GM21717 (cell line): ENCODE data around the gene TARBP2.

ENCODE experiments used
- ATAC-seq: cut with Tn5 transposase; IDR thresholded peaks from one replicate; pipeline ENCODE4 v1.9.1; 2021; ENCODE audit warnings: mild to moderate bottlenecking, moderate library complexity; ENCODE audit not compliant: unreplicated experiment

Gene TARBP2, protein sequence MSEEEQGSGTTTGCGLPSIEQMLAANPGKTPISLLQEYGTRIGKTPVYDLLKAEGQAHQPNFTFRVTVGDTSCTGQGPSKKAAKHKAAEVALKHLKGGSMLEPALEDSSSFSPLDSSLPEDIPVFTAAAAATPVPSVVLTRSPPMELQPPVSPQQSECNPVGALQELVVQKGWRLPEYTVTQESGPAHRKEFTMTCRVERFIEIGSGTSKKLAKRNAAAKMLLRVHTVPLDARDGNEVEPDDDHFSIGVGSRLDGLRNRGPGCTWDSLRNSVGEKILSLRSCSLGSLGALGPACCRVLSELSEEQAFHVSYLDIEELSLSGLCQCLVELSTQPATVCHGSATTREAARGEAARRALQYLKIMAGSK

GRCh38 chr12:53500776-53501614 lies at the start of gene TARBP2:
Gene TARBP2 (plus strand): TSS chr12:53501283. CDS start chr12:53501409, 126 bp downstream.
- ATAC-seq: peak; percentile 71

GRCh38 chr12:53451661-53452158 lies 49.4 kb upstream of the TARBP2 start, which contains the start of gene PCBP2:
Gene PCBP2 (plus strand): TSS chr12:53452102. CDS start chr12:53454801, 2,699 bp downstream.
- ATAC-seq: peak; percentile 93

DNA sequence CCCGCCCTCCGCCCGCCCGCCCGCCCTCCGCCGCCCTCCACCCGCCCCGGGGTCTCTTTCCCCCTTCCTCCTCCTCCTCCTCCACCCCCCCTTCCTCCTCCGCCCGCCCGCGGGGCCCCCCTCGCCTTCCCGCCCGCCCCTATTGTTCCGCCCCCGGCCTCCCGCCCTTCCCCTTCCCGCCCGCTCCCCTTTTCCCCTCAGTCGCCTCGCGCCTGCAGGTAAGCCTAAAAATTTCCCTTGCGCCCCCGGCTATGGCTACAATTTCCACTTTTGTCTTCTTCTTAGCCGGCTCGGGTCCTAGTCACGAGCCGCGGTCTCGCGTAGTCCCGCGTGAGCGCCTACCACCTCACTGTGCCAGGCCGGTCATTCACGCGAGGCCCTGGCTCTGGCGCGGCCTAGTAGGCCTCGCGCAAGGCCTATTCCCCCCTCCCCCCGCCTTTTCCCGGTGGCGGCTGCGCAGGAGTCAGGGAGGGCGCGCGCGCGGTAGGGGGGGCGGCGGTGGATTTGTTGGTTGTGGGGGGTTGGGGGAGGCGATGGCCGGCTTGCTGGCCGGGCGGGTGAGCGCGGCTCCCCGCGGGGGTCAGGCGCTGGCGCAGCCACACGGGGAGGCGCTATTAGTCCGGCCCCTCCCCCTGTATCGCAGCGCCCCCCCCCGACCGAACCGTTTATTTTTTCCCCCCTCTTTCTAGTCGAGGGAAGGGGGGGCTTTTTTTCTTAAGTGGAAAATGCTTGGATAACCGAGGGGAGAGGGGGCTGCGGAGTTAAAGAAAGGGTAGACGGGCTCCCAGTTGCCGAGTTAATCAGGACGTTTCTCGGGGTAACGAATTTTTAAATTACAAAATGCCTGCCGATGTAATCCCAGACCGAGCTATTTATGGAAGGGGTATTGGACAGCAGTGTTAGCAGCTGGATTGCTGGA lies 48.7 kb upstream of the TARBP2 start:
- ATAC-seq: peak; percentile 31

- no peak for ATAC-seq
Measured at GRCh38 chr12:53453953-53454640, 47.0 kb upstream of the TARBP2 start.

DNA sequence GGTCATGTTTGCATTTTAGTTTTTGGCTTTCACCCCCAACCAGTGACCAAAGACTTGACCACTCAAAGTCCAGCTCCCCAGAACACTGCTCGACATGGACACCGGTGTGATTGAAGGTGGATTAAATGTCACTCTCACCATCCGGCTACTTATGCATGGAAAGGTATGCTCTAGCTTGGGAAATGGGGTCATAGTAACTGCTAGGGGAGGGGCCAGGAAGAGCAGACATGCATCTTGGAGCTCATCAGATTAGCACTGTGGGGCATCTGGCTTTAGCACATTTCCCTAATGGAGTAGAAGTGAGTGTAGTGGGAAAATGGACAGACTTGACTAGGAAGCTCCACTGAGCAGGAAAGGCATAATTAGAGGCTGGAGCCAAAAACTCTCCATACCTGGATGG lies 46.4 kb upstream of the TARBP2 start:
- ATAC-seq: no peak

DNA sequence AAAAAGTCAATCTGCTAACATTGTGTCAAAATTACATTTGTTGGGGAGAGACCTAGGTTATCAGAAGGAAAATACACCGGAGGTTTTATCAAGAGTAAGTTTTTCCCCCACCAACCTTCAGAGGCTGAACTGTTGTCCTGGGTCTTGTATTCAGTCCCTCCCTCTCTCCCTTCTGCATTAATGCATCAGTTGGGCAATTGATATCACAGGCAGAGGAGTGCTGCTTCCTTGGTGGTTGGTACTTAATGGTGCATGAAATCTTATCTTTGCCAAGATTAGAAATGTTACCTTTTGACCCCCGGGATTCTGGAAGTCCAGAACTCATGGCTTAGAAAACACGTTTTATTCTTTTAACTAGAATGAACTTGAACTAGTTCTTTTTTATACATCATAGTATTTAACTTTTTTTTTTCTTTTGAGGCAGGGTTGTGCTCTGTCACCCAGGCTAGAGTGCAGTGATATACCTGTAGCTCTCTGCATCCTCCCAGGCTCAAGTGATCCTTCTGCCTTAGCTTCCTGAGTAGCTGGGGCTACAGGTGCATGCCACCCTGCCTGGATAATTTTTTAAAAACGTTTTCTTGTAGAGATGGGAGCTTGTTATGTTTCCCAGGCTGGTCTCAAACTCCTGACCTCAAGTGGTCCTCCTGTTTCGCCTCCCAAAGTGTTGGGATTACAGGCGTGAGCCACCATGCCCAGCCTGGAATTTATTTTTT lies 44.3 kb upstream of the TARBP2 start:
- no peak for ATAC-seq

GRCh38 chr12:53459097-53459496 lies 42.0 kb upstream of the TARBP2 start:
- no peak for ATAC-seq

GRCh38 chr12:53461059-53461458 lies 40.0 kb upstream of the TARBP2 start:
- no peak for ATAC-seq

GRCh38 chr12:53461591-53461990 lies 39.5 kb upstream of the TARBP2 start:
- ATAC-seq: no peak

DNA sequence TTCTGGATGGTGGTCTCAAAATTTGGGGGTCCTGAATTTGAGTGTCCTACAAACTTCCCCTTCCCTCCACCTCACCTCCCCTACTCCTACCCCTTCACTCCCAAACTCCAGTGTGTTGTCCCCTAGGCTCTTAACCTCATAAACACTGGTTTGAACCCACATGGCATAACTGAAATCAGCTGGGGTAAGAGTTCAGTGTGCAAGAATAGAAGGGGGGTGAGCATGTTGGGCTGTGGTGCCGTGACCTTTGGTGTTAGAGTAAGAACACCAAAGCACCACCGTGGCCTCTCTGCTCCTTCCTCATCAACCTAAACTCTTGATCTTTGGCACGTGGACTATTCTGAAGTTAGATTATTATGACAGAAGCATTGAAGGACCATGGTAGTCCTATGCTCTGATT lies 38.1 kb upstream of the TARBP2 start:
- no peak for ATAC-seq

DNA sequence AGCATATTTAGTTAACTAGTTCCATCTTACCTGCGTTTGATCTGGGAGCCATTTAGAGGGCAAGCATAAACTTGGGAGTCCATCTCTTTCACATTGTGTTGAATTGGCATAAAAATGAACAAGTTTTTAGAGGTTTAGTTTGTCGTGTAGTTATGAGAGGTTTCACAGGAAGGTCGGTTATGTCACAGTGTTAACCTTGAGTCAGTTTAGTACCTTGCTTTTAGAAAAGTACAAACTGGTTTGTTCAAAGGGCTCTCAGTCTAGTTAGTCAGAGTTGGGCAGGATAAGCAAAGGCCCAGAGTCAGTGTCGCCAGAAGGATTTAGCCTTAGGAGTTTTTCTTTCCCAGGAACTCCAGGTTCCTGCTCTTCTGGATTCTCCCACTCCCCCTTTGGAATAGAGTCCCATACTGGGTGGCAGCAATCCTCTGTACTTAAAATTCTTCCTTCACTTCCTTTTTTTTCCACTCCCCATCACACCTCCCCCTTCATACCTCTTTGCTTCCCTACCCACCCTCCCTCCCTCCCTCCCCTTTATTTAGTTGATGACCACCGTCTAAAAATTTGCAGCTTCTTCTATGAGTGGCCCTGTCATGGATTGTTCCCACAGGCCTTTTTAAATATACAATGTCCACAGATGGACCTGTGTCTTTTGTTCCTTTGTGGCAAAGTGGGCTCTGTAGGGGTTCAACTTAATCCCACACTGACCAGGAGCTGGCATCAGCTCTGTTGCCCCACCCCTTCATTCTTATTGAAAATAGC lies 37.1 kb upstream of the TARBP2 start:
- ATAC-seq: no peak

DNA sequence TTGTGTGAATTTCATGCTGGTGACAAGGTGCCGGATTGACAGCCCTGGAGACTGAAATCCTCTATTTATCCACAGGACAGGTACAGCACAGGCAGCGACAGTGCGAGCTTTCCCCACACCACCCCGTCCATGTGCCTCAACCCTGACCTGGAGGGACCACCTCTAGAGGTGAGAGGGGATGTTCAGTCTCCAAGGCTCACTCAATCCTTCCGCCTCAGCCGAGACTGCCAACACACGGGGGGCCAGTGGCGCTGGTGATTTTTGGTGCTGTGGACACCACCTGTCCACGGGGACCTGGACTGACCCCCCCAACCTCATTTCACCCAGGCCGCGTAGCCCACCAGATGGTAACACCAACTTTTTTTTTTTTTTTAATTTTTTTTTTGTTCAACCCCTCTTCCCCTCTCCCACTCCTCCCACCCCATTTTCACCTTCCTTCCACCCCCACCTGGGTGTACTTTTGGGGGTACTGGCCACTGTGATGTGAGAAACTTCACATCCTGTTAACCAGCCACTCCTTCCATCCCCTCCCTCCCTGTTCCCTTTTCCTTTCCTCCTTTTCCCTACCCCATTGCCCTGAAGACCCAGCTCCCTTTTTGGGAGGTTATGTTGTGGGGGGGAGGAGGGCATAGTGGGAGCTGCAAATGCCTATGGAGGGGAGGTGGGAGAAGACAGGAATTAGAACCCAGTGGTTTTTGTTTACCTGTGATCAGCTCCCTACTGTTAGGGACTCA lies 36.2 kb upstream of the TARBP2 start:
- no peak for ATAC-seq

- no peak for ATAC-seq
Measured at GRCh38 chr12:53465679-53466078, 35.4 kb upstream of the TARBP2 start.

DNA sequence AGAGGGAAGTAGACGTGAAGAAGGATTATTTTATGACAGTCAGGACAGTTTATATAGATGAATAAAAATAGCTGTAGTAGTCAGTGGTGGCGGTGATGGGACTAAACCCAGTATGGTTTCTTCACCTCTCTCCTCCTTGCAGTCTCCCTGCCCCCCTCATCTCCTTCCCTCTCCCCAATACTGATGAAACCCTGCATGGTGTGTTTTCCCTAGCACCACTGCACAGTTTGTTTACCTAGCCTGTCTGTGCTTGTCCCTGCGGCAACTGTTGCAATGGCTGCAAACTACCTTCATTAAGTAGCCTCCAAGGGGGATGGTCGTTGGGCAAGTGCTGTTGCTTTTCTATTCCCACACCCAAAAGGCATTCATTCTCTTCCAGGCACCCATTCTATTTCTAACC lies 34.4 kb upstream of the TARBP2 start:
- no peak for ATAC-seq

- no peak for ATAC-seq
Measured at GRCh38 chr12:53467082-53467481, 34.0 kb upstream of the TARBP2 start.

GRCh38 chr12:53467880-53468279 lies 33.2 kb upstream of the TARBP2 start:
- no peak for ATAC-seq

DNA sequence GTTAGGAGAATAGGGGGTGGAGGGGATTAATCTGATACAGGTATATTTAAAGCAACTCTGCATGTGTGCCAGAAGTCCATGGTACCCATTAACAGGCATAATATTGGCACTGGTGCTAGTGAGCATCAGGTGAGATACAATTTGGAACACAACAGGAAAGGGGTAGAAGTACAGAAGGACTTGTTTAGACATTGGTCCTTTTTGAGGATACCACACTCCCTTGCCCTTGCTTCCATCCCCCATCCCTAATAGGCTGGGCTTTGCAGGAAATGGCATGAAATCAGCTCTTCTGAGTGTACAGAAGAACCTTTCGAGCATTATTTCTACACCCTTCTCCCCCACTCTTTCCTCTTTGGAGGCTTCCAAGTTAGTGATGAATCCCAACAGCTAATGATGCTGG lies 32.8 kb upstream of the TARBP2 start:
- ATAC-seq: no peak

DNA sequence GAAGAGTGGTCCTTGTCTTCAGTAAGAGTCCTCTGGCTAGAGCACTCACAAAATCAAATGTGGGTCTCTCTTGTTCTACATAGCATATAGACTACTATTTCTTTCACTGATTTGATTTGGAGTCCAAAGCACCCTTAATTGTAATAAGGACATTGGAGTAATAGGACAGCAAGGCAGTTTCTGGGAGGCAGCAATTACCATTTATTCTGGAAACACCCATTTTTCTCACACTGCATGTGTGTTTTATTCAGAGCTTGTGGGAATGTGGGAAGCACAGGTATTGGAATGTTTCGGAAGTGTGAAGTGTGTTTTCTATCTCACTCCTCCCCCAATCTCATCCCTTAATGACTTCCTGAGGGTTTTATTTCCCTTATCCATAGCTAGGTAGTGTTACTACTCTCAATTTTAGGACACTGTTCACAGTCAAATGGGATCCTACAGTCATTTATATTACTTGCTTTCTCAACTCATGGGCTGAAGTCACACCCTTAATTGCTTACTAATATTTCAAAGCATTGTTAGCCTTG lies 29.0 kb upstream of the TARBP2 start:
- ATAC-seq: no peak
